Esophagus muscularis mucosa (tissue), 3 donors: Measurements from ENCODE around the gene NOTCH2NLA.
"Not testable (repeated sequence)": the region's sequence is repeated elsewhere in the genome, so short reads cannot be mapped to it uniquely, and the experiment has no call there.

Experiments used
- CTCF ChIP-seq, 3 experiments: fragments of 200-600 bp in 2 of 3; fragments of 450-650 bp in 1 of 3; sonication (generic) in 2 of 3; IDR thresholded peaks; one replicate each; pipeline ENCODE4 v1.5.1; 2017 to 2019; ENCODE audit warnings: antibody characterized with exemption in 3 of 3, mild to moderate bottlenecking in 2 of 3, moderate library complexity in 1 of 3
- POLR2A ChIP-seq: fragments of 450-650 bp; IDR thresholded peaks from one replicate; pipeline ENCODE4 v1.6.1; 2017; ENCODE audit warnings: antibody characterized with exemption, moderate library complexity, mild to moderate bottlenecking, low read depth

- TF ChIP-seq POLR2A; CTCF (IDR thresholded peaks at IDR 0.05): not testable (repeated sequence)
Measured at GRCh38 chr1:146274083-146274482, 45.3 kb upstream of the NOTCH2NLA start.
